Measurements from ENCODE around the gene ALDH2. TPM values are rescaled to one million over a fixed set of nuclear protein-coding genes. Genes with fewer than 3 reads are reported as not detected.

ALDH2 gene
- total RNA-seq, 4 donors from 2014 or later: 129 to 365 (median 231) TPM

DNA sequence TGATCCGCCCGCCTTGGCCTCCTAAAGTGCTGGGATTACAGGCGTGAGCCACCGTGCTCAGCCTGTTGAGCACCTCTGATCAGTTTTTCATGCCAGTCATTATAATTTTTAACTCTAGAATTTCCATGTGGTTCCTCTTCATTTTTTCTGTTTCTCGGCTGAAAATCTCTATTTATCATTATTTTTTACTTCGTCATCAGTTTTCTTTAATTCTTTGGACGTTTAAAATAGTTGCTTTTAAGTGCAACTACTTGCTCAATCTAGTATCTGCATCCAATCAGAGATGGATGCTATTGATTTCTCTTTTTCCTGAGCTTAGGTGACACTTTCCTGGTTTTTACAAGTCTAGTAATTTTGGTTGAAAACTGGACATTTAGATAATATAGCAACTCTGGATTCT, 92.0 kb downstream of the ALDH2 start:
- TF ChIP-seq, protein P1, sequence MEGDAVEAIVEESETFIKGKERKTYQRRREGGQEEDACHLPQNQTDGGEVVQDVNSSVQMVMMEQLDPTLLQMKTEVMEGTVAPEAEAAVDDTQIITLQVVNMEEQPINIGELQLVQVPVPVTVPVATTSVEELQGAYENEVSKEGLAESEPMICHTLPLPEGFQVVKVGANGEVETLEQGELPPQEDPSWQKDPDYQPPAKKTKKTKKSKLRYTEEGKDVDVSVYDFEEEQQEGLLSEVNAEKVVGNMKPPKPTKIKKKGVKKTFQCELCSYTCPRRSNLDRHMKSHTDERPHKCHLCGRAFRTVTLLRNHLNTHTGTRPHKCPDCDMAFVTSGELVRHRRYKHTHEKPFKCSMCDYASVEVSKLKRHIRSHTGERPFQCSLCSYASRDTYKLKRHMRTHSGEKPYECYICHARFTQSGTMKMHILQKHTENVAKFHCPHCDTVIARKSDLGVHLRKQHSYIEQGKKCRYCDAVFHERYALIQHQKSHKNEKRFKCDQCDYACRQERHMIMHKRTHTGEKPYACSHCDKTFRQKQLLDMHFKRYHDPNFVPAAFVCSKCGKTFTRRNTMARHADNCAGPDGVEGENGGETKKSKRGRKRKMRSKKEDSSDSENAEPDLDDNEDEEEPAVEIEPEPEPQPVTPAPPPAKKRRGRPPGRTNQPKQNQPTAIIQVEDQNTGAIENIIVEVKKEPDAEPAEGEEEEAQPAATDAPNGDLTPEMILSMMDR (IDR thresholded peaks at IDR 0.05): no peak
- DNase-seq (ENCODE audit: low spot score) (no peak), ATAC-seq (ENCODE audit: low FRiP score) (no peak)

DNA sequence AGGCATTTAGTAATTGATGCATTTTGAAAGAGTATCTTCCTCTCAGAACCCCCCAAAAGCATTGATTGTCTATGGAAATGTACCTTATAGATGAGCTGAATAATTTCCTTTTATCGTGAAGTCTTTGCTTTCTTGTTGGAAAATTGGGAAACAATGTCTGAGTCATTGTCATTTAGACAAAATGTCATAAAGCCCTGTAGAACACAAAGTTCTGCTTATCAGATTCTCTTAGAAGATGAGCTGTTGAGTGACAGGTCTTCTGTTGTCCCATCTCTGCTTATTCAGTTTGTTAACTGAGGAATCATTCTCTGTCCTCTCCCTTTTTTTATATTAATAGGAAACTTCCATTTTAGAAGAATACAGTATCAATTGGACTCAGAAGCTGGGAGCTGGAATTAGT, 98.2 kb downstream of the ALDH2 start:
- DNase-seq (ENCODE audit: low spot score): no peak
- ATAC-seq (ENCODE audit: low FRiP score): no peak
- TF ChIP-seq, protein P1 (IDR thresholded peaks at IDR 0.05): no peak

Small RNA genes within 50 kb of the gene (small RNA-seq; reads per million reads assigned to genes)
- gene MIR6761: 0.77 reads per million

Other genes with a start within 250 kb of the ALDH2 start
- gene ATXN2, start 167.6 kb upstream of the ALDH2 start, total RNA-seq: 10 to 100 TPM; 35.1 to 70.0 (median 55.4) TPM
- gene BRAP, start 81.0 kb upstream of the ALDH2 start, total RNA-seq: 10 to 100 TPM; 16.9 to 20.0 (median 17.7) TPM
- gene ACAD10, start 80.9 kb upstream of the ALDH2 start, total RNA-seq: 10 to 100 TPM; 12.2 to 29.6 (median 15.9) TPM
- gene MAPKAPK5, start 75.3 kb downstream of the ALDH2 start, total RNA-seq: 10 to 100 TPM; 31.8 to 41.7 (median 37.3) TPM
- 1 to 10 TPM; 5.4 to 9.2 (median 6.6) TPM for gene TMEM116, start 246.2 kb downstream of the ALDH2 start, total RNA-seq
- gene ERP29, start 246.5 kb downstream of the ALDH2 start, total RNA-seq: 10 to 100 TPM; 28.6 to 39.7 (median 32.3) TPM

All from omental fat pad (tissue), 4 donors.